ENCODE data around the gene CEP295NL.

The CEP295NL gene

DNA sequence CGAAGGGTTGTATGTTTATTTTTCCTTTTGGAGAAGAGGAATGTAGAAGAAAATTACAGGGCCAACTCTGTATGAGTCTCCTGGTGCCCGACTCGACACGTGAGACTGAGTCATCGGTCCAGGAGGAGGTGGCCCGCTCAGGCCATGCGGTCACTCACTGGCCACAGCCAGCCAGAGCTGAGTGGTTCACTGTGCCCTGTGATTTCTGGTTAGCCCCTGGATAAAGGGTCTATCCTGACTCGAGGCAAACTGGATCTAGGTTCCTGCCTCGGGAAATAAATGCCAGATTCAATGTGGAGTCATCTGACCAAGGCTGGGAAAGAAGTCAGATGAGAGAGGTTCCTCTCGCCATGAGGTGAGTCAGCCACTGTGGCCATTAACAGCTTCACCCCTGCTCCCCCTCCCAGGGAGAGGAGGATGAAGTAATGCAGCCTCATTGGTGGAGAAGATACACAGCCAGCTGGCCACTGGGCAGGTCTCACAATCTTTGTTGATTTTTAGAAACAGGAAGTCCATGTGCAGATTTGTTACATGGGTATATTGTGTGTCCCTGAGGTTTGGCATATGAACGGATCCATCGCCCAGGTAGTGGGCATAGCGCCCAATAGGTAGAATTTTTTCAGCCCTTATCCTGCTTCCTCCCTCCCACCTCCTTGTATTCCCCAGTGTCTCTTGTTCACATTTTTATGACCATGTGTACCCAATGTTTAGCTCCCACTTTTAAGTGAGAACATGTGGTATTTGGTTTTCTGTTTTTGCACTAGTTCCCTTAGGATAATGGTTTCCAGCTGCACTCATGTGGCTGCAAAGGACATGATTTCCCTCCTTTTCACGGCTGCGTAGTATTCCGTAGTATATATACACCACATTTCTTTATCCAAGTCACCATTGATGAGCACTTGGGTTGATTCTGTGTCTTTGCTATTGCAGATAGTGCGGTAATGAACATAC lies 40.7 kb downstream of the CEP295NL start:
- no peak for DNase-seq

DNA sequence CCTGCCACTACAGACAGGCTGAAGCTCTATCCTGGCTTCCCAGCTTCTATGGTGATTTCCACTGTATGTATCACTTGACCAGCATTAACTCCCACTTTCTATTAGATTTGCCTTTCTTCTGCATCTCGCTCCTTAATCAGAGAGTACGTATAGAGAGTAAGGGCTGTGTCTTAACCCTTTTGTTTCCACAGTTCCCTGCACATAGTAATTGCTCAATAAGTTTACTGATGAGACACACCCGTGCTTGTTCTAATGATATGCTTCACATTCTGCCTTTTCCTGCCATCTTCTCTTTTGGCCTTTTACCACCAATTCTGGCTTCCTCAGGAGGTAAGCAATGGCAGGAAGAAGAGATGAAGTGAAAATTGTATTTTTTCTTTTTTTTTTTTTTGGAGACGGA lies 41.8 kb downstream of the CEP295NL start:
- no peak for DNase-seq

DNA sequence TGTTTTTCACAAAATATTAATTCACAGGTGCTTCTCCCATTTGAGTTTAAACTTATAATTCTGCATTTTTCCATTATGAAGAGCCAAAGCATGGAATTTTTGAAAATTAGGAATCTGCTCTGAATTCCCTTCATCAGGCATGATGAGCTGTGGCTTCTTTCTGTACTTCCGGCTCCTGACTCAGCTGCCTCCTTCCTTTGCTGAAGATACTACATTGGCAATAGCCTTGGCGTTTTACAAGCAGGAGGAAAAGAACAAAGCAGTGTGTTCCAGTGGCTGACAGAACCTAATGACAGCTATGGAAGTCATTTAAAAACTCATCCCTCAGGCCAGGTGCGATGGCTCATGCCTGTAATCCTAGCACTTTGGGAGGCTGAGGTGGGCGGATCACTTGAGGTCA lies 44.0 kb downstream of the CEP295NL start:
- DNase-seq: no peak

DNA sequence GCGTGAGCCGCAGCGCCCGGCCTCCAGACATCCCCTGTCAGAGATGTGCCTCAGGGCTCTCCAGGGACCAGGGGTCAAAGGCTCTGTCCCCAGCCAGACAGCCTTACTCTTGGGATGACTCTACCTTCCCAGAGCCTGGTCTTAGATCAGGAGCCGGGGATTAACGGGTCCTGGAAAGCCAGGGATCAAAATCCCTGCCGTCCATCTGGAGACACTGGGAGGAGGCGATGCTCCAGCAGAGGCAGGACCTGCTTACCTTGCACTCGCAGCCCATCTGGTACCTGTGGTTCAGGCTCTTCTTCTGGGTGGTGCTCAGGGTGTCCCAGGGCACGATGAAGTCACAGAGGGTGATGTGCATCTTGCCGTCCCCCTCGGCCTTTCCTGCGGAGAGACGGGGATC lies 45.7 kb downstream of the CEP295NL start:
- no peak for DNase-seq

DNA sequence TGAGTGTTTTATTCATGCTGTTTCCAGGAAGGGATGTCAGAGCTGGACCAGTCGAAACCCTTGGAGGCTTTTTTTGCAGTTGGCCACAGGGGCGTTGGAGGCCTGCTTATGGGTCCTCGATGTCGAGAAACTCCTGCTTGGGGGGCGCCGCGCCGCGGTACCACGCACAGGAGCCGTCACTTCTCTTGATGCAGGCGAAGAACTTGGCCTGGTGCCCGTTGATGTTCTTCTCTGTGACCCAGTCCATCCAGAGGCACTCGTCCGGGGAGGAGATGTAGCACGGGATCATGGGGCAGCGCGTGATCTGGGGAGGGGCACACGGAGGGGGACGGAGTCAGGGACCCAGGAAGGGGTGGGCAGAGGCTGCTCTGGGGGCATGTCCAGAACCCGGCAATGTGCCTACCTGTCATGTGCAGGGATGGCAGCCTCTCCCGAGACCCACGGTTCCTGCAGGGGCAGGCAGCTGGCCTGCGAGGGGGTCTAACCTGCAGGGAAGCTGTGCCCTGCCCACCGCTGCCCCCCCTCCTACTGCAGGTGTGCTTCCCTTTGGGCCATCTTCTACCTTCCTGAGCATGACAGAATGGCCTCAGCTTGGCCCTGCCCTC lies 47.3 kb downstream of the CEP295NL start:
- DNase-seq: no peak

DNA sequence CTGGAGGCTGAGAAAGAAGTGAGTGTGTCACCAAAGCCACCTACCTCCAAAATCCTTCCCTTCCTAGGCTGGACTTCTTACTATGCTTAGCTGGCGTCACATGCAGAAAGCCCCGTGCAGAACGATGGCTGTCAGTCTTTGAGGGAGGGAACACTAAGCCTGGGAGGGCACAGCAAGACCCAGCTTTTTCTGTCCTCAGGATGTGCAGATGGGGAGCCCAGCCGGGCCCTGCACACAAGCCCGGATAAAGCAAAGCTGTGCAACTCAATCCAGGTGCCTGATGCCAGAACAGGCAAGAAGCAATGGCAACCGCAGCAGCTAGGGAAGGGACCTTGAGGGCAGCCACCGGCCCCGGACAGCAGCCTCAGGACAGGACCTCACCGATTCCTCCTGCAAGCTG lies 48.5 kb downstream of the CEP295NL start:
- no peak for DNase-seq

DNA sequence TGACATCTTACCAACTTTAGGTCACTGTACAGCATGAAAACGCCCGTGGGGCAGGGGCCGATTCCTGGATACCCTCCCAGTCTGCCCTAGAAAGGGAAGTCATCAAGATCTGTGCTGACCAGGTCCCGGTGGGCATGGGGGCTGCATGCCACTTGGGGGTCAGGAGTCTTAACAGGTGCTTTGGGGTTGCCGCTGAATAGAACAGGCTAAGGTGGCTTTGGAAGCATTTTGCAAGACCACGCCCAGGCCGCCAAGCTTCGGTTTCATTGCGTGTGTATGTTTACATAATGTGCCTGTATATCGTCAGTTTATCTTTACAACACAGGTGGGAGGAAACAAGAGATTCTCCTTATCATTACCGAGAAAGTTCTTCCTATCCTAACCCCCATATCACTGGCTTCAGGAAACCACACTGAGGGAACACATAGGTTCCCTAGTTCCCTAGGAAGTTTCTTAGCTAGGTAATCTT lies 49.0 kb downstream of the CEP295NL start:
- DNase-seq: no peak

DNA sequence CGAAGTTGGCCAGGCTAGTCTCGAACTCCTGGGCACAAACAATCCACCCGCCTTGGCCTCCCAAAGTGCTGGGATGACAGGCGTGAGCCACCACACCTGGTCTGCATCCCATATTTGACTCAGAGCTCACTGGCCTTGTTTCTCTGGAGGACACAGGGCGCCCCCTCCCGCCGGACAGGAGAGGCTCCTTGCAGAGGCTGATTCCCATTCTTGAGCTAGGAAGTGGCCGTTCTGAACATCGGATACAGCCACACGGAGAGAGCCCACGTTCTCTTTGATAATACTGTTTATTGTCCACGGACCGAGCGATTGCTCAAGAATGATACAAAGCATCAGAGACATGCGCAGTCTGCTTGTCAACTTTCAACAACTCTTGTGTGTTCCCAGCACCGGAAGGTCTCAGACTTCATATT lies 50.3 kb downstream of the CEP295NL start:
- DNase-seq: no peak

DNA sequence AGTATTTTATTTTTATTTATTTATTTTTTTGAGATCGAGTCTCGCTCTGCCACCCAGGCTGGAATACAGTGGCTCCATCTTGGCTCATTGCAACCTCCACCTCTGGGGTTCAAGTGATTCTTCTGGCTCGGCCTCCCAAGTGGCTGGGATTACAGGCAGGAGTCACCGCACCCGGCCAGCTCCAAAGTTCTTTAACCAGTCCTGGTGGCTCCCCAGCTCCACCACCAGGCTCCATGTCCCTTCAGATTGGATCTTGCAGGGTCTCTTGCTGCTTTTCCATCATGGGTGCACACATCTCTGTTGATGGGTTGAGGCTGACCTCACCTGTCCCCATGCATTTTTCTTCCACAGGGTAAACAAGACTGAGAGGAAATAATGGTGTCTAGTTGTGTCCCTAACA lies 54.0 kb downstream of the CEP295NL start:
- no peak for DNase-seq

DNA sequence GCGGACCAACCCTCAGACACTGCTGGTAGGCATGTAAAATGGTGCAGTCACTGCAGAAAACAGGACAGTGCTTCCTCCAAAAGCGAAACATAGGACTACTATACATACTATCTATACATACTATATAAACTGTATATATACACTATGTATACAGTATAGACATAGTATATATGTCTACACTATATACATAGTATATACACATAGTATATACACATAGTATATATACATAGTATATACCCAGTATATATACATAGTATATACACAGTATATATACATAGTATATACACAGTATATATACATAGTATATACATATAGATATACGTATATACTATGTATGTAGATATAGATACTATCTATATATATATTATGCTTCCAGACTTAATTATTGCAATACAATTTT lies 55.9 kb downstream of the CEP295NL start:
- no peak for DNase-seq

DNA sequence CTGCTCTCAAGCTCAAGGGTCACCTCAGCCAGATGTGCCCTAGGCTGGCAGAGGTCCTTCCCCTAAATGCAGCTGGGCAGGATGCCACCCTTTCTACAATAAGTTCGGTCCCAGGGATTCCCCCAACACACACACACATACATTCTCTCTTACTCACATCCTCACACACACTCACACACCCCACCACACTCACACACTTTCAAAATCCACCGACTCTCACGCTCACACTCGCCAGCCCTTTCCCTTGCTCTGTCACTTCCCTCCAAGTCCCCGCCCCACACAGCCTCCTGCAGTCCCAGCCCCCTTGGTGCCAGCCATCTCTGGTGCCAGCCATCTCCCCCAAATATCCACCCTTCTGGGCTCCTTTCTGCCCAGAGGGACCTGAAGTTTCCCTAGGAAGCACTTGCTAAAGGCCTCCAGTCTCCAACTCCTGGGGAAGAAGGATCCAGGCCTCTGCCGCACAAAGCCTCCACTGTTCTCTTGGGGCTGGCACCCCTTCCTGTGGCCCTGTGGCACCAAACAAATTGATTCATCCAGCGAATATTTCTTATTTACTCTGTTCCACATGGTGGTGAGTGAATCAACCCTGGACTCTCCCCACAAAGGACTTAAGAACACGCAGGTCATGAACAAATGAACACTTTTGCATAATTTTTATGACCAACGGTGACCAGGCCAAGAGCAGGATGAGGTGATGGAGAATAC lies 58.5 kb downstream of the CEP295NL start:
- no peak for DNase-seq

DNA sequence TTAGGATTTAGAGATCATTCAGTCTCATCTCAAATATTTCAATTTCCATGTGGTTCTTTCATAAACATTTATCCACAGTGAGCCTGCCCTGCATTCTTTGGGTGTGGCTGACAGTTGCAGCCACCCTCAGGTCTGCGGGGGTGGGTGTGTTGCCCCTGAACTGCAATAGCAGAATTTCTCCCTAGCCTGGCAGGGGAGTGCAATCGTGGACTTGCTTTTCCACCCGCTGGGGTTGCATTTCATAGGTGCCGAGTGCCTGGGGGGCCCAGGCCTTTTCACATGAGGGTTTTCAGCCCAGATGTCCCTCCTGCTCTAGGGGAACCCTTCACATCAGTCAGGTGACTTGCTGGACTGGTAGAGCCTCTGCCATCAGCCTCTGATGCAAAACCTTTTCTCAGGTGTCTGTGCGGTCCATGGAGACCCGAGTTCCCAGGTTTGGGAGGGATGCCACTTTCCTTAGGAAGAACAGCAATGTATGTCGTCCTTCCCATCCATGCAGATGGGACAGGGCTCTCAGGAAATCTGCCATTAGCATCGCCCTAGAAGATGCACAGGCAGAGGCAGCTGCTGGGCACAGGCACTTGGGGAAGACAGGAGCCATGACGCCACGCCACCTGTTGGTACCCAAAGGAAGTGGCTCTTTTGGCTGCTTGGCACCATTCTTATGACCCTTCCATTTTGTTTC lies 60.0 kb downstream of the CEP295NL start:
- no peak for DNase-seq

DNA sequence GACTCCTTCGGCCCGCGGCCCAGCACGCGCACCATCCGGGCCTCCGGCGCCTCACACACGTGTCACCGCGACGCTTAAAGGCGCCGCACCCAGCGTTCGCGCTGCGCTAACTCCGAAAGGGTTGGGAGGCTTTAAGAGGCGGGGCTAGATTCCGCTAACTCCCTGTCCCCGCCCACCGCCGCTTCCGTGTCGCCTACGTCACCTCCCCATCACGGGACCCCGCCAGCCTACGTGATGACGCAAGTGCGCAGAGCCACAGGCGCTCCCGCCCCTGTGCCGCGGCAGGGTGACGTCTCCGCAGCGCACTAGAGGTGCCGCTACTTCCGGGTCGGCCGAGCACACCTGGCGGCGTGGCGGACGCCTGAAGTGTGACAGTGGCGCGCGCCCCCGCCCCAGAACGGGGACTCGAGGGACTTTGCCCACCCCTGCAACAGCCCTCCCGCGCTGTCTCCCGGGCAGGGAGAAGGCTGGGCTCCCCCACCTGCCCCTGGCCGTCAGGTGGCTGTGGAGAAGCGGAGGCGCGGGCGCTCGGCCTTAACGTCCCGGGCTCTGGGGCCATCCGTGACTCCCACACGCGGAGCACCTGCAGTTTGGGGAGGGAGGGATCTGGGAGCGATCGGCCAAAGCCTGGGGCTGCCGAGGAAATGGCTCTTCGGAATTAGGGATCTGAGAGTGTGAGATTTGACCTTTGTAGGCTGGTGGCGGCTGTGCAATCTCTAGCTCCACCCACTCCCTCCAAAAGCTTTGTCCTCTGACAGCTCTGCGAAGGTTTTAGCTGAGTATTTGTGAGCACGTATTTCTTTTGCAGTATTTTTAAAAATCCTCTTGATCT lies 62.0 kb downstream of the CEP295NL start, which contains the start of gene USP36:
Gene USP36, minus strand, starts transcription at position 35 of the 832 bp plus-strand sequence. CDS start 4,451 bp downstream, outside the sequence.
- DNase-seq: peak; percentile 98
